Adrenal gland (tissue), 5 donors: Measurements from ENCODE around the gene HADHB.

ENCODE experiments used
- CTCF ChIP-seq, 6 experiments: fragments of 450-650 bp in 4 of 6; fragments of 200-600 bp in 2 of 6; sonication (generic) in 1 of 6; IDR thresholded peaks; 1 replicate in 5 of 6; 2 replicates in 1 of 6; pipeline versions ENCODE4 v1.5.1 to v1.8.0; 2016 to 2021; ENCODE audit warnings: antibody characterized with exemption in 6 of 6, mild to moderate bottlenecking in 2 of 6, moderate library complexity in 1 of 6
- POLR2A ChIP-seq, 2 donors: fragments of 450-650 bp; IDR thresholded peaks; one replicate each; pipeline ENCODE4 v1.6.1; 2017; ENCODE audit warnings: antibody characterized with exemption in 2 of 2, mild to moderate bottlenecking in 2 of 2, moderate library complexity in 1 of 2
- donor health status: DM: no; HTN: no; CAD: no.

- no peak for TF ChIP-seq CTCF (IDR thresholded peaks at IDR 0.05)
- no peak for TF ChIP-seq POLR2A (IDR thresholded peaks at IDR 0.05)
Observed at GRCh38 chr2:26215833-26216232, 28.9 kb upstream of the HADHB start.
